ENCODE results near the gene UBQLNL.

UBQLNL gene

DNA sequence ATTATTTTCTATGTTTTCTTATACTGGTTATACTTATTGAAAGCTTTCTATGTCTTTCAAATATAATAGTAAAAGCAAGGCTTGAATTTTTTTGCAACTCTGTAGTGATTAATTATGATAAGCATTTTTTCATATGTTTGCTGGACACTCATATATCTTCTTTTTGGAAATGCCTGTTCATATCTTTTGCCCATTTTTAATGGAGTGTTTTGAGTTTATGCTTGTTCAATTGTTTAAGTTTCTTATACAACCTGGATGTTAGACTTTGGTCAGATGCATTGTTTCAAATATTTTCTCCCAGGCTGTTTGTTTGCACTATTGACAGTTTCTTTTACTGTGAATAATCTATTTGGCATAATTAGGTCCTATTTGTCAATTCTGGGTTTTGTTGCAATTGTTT, 20.0 kb upstream of the UBQLNL start:
- no peak overlapping the region for H3K27ac ChIP-seq (ENCODE audit: extremely low read depth, low read depth, low read length)
- ChIA-PET CTCF (no interaction called here), POLR2A (no interaction called here)
- H3K4me1 ChIP-seq (ENCODE audit: control insufficient read depth, insufficient read depth, low read length) = no peaks in the 10 kb centered on the region
- TF ChIP-seq ZBTB48 (tag by site-specific recombination; IDR thresholded peaks at IDR 0.05) (no peak), ZEB2 (tag by site-specific recombination; IDR thresholded peaks at IDR 0.05) (no peak), ZNF560 (tag by site-specific recombination; IDR thresholded peaks at IDR 0.05; ENCODE audit: borderline replicate concordance) (no peak)
- H3K9me3 ChIP-seq (ENCODE audit: control insufficient read depth, insufficient read depth, low read depth, low read length) = no peaks in the 10 kb centered on the region
- H3K36me3 ChIP-seq (ENCODE audit: control insufficient read depth in 2 of 2, insufficient read depth in 1 of 2, low read length in 2 of 2) = no peaks in the 10 kb centered on the region
- H3K4me3 ChIP-seq (ENCODE audit: low read depth, low read length) = no peak overlapping the region

- H3K4me1 ChIP-seq (ENCODE audit: control insufficient read depth, insufficient read depth, low read length) = no peaks in the 10 kb centered on the region
- H3K9me3 ChIP-seq (ENCODE audit: control insufficient read depth, insufficient read depth, low read depth, low read length) = no peaks in the 10 kb centered on the region
- ChIA-PET POLR2A (no interaction called here), CTCF (interaction anchor here (0.7 kb wide), 1 partner anchor 29 kb away, joined by 3 read pairs; no protein-coding TSS in a partner anchor)
- H3K36me3 ChIP-seq (ENCODE audit: control insufficient read depth in 2 of 2, insufficient read depth in 1 of 2, low read length in 2 of 2) = no peaks in the 10 kb centered on the region
- no peak overlapping the region for H3K27ac ChIP-seq (ENCODE audit: extremely low read depth, low read depth, low read length)
- TF ChIP-seq SP3 (tag by site-specific recombination; IDR thresholded peaks at IDR 0.05) = no peak
- no peak for TF ChIP-seq ZNF664 (tag by site-specific recombination; IDR thresholded peaks at IDR 0.05)
- TF ChIP-seq ZNF558 (tag by site-specific recombination; IDR thresholded peaks at IDR 0.05) = no peak
- TF ChIP-seq ZNF76 (tag by site-specific recombination; IDR thresholded peaks at IDR 0.05; ENCODE audit: borderline replicate concordance, low read depth) = no peak
- TF ChIP-seq INSM2 (tag by site-specific recombination; IDR thresholded peaks at IDR 0.05) = no peak
- TF ChIP-seq ZNF202 (tag by site-specific recombination; IDR thresholded peaks at IDR 0.05; ENCODE audit: borderline replicate concordance) = no peak
- TF ChIP-seq ZNF266 (tag by site-specific recombination; IDR thresholded peaks at IDR 0.05; ENCODE audit: low read depth) = no peak
- no peak for TF ChIP-seq ZNF785 (tag by site-specific recombination; IDR thresholded peaks at IDR 0.05)
- TF ChIP-seq HIC1 (tag by site-specific recombination; IDR thresholded peaks at IDR 0.05) = no peak
- TF ChIP-seq HOXD13 (CRISPR knock-in tag; IDR thresholded peaks at IDR 0.05; ENCODE audit: borderline replicate concordance) = no peak
- TF ChIP-seq PATZ1 (tag by site-specific recombination; IDR thresholded peaks at IDR 0.05) = no peak
- no peak for TF ChIP-seq ZFP41 (tag by site-specific recombination; IDR thresholded peaks at IDR 0.05; ENCODE audit: borderline replicate concordance)
- TF ChIP-seq, protein P1, sequence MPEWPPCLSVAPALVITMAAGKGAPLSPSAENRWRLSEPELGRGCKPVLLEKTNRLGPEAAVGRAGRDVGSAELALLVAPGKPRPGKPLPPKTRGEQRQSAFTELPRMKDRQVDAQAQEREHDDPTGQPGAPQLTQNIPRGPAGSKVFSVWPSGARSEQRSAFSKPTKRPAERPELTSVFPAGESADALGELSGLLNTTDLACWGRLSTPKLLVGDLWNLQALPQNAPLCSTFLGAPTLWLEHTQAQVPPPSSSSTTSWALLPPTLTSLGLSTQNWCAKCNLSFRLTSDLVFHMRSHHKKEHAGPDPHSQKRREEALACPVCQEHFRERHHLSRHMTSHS (tag by site-specific recombination; IDR thresholded peaks at IDR 0.05) = no peak
- TF ChIP-seq KLF8 (tag by site-specific recombination; IDR thresholded peaks at IDR 0.05) = no peak
- H3K4me3 ChIP-seq (ENCODE audit: low read depth, low read length) = no peak overlapping the region
Measured at GRCh38 chr11:5534046-5534445, 17.5 kb upstream of the UBQLNL start.

Data from HEK293 (cell line).